RWPE1 (cell line): Measurements from ENCODE around the gene KCNQ5.

ENCODE experiments used
- CTCF ChIA-PET: fragments of 350-600 bp; sonication (Branson Sonifier 250); formaldehyde crosslinking; extraction: SDS; loops from one replicate; lab custom pipeline; 2021; lab: Yijun Ruan, JAX
- POLR2A ChIA-PET: fragments of 400-600 bp; formaldehyde crosslinking; extraction: SDS; loops from one replicate; lab custom pipeline; 2020; ENCODE audit warnings: antibody characterized with exemption; ENCODE audit not compliant: low non-redundant PET; lab: Yijun Ruan, JAX
- DNase-seq: peaks from one replicate; pipeline ENCODE4 v3.0.0; 2012; ENCODE audit warnings: low spot score
- H3K27ac ChIP-seq: fragments of 450-650 bp; 2 replicates; pipeline ENCODE4 v1.5.1; 2017
- TF ChIP-seq, protein P1 (sequence below): fragments of 450-650 bp; conservative IDR thresholded peaks from 2 replicates; pipeline ENCODE4 v1.5.1; 2017; ENCODE audit warnings: low read depth, mild to moderate bottlenecking

KCNQ5 gene

DNA sequence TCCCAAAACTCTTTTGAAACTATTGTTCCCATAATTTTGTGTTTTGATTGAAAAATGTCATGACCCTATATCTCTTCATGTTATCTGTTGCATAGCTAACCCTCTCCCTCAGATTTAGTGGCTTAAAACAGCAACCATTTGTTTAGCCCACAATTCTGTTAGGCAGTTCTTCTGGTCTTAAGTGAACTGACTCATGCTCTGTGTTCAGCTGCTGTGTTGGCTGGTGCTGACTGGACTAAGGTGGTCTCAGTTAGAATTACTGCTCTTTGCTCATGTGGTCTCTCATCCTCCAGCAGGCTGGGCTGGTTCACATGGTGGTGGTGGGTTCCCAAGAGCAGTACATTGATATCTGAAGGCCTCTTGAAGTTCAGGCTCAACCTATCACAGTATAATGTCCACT is 522.7 kb downstream of the KCNQ5 start:
- ChIA-PET POLR2A (no interaction called here), CTCF (no interaction called here)
- DNase-seq, result no peak
- no peak overlapping the region for H3K27ac ChIP-seq
- TF ChIP-seq, protein P1, sequence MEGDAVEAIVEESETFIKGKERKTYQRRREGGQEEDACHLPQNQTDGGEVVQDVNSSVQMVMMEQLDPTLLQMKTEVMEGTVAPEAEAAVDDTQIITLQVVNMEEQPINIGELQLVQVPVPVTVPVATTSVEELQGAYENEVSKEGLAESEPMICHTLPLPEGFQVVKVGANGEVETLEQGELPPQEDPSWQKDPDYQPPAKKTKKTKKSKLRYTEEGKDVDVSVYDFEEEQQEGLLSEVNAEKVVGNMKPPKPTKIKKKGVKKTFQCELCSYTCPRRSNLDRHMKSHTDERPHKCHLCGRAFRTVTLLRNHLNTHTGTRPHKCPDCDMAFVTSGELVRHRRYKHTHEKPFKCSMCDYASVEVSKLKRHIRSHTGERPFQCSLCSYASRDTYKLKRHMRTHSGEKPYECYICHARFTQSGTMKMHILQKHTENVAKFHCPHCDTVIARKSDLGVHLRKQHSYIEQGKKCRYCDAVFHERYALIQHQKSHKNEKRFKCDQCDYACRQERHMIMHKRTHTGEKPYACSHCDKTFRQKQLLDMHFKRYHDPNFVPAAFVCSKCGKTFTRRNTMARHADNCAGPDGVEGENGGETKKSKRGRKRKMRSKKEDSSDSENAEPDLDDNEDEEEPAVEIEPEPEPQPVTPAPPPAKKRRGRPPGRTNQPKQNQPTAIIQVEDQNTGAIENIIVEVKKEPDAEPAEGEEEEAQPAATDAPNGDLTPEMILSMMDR, result no peak

DNA sequence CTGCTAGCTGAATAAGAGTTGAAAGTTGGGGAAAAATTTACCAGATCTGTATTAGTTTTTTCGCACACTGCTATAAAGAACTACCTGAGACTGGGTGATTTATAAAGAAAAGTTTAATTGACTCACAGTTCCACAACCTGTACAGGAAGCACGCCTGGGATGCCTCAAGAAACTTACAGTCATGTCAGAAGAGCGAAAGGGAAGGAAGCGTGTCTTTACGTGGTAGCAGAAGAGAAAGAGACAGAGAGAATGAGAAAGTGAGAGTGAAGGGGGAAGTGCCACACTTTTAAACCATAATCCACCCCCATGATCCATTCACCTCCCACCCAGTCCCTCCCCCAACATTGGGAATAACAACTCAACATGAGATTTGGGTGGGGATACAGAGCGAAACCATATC is 523.8 kb downstream of the KCNQ5 start:
- TF ChIP-seq, protein P1, result no peak
- no peak overlapping the region for H3K27ac ChIP-seq
- ChIA-PET CTCF (no interaction called here), POLR2A (no interaction called here)
- DNase-seq, result no peak

DNA sequence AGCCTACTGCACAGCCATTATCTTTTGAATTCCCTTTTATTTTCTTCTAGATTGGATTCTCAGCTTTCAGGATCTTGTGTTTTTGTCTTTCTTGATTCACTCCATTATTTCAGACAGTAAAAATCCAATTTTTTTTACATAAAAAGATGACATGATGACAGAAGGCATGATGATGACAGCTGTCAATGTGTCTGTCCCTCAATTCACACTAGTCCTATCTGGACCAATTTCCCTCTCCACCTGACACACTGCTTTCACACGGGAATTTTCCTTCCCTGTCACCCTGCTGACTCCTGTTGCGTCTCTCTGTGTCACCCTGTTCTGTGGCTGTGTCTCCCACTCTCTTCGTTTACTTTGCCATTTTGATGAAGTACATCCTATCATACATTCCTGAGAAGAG is 529.9 kb downstream of the KCNQ5 start:
- TF ChIP-seq, protein P1, result no peak
- POLR2A ChIA-PET, result no interaction called here
- no peak for DNase-seq
- H3K27ac ChIP-seq, result no peak overlapping the region
- CTCF ChIA-PET, result interaction anchor here (1.1 kb wide), 1 partner anchor 22 kb away, joined by 4 read pairs; no protein-coding TSS in a partner anchor

DNA sequence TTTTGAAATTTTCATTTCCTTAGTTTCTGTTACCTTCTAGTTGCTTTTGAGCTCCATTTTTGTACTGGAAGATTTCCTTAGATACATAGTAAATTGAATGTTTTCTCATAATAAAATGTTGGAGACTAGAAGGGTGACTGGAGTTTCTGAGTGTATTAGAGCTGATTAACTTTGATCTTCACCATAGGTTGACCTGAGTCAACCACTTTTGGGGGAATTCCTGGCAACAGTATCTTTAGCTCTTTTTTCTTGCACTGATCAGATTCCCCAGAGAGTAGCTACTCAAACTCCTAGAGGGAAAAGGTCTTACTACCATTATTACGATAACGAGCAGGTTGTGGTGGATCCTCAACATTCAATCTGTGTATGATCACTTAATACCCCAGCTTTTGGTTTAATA is 530.7 kb downstream of the KCNQ5 start:
- ChIA-PET CTCF (interaction anchor here (0.6 to 1.1 kb wide), 5 partner anchors 17 to 701 kb away, joined by 3 to 4 read pairs (median 3); no protein-coding TSS in a partner anchor), POLR2A (no interaction called here)
- TF ChIP-seq, protein P1, result no peak
- DNase-seq, result no peak
- no peak overlapping the region for H3K27ac ChIP-seq

DNA sequence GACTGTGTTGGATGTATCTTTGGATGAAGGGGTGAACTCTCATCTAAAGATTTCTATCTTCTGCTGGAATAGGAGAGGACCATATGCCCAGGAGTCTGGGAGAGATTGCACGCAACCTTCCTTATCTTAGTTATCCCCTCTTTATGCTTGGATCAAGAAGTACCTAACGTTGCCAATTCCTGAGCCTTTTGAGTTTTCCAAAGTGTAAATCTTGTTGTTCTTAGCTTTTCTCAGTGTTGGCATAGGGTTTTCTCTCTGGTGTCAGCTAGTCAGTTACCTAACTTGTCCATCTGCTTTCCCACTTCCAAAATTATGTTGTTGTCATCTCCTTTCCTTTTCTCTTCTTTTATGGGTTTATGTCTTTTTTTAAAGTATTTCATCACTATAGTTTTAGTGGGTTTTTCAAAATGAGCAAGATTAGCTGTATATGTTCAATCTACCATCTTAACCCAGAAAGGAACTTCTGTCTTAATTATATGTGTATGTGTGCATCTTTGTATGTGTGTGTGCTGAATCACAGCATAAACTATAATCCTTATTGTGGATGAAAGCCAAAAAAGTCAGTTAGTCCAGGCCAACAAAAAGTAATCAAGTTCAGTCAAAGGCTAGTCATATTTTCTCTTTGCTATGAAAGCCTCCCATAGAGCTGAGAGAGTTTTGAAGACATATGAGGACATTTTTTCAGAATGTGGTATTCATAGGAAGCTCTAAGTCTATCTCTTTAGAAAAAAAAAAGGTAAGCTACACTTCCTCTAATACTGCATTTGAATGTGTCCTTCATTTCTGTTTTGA is 531.3 kb downstream of the KCNQ5 start:
- ChIA-PET POLR2A (no interaction called here), CTCF (interaction anchor here (0.6 to 0.8 kb wide), 3 partner anchors 66 to 701 kb away, joined by 3 to 4 read pairs (median 3); no protein-coding TSS in a partner anchor)
- H3K27ac ChIP-seq, result no peak overlapping the region
- TF ChIP-seq, protein P1, result no peak
- DNase-seq, result peak; percentile 19

DNA sequence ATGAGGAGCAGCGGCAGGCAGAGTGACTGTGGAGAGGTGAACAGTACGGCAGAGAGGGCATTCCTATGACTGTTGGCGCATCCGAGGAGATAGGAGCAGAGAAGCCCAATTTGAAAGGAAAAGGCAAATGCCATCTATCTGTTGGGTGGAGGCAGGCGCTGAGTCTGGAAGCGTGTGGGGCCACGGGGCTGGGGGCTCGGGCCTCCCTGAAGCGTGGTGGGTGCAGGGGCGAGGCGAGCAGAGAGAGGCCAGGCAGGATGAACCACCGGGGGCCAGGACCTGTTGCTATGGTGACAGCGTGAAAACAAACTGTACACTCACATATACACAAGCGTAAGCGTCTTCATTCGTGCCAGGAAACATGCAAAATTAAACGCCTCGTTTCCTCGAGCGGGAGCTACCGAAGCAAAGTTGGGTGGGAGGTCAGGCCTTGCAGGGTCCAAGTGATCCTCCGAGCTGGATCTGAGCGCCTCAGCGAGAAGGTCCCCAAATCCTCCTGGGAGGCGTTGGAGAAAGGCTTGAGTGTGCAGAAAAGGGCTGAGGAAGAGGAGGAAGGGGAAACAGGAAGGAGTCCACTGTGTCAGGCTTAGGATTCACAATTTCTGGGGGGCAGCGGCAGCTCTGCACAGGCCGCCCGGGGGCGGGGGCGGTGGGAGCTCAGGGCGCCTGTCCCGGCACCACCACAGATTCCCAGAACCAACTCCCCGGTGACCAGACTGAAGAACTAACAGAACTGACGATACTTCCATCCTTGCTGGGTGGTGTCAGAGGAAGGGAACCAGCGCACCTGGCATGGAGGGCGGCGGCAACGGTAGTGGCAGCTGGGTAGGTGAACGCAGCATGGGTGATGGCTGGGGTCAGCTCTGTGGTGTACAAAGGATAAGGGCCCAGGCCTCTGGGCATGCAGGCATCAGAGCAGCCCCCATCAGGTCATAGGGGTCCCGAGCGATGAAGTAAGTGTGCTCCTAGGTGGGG is 535.2 kb downstream of the KCNQ5 start:
- TF ChIP-seq, protein P1, result no peak
- POLR2A ChIA-PET, result no interaction called here
- no peak for DNase-seq
- no peak overlapping the region for H3K27ac ChIP-seq
- CTCF ChIA-PET, result no interaction called here
